ENCODE measurements around the gene PKP4. TPM values are rescaled to one million over a fixed set of nuclear protein-coding genes. Genes with fewer than 3 reads are reported as not detected.

Gene PKP4
- total RNA-seq, 2 donors from 2014 or later: 43.7 to 67.3 TPM

GRCh38 chr2:158557752-158558151, 101.0 kb downstream of the PKP4 start:
- Histone ChIP-seq H3K27ac (no peak overlapping the region), H3K27me3 (no peaks in the 10 kb centered on the region), H3K9me3 (no peaks in the 10 kb centered on the region), H3K36me3 (no peaks in the 10 kb centered on the region), H3K9ac (ENCODE audit: low read depth in 2 of 2, low read length in 2 of 2) (no peak overlapping the region), H3K4me1 (no peaks in the 10 kb centered on the region), H3K4me3 (no peak overlapping the region)
- no peak for TF ChIP-seq CTCF (IDR thresholded peaks at IDR 0.05)
- intact Hi-C loops (cut with DNase I): no loop called here
- DNase-seq: no peak

GRCh38 chr2:158559252-158559651, 102.5 kb downstream of the PKP4 start:
- no peak overlapping the region for H3K27ac ChIP-seq

GRCh38 chr2:158560259-158560658, 103.5 kb downstream of the PKP4 start:
- H3K4me1 ChIP-seq: no peaks in the 10 kb centered on the region
- DNase-seq: no peak
- H3K9ac ChIP-seq (ENCODE audit: low read depth in 2 of 2, low read length in 2 of 2): no peak overlapping the region
- intact Hi-C loops (cut with DNase I): no loop called here
- no peaks in the 10 kb centered on the region for H3K9me3 ChIP-seq
- no peak for TF ChIP-seq CTCF (IDR thresholded peaks at IDR 0.05)
- H3K27ac ChIP-seq: no peak overlapping the region
- no peak overlapping the region for H3K4me3 ChIP-seq
- no peaks in the 10 kb centered on the region for H3K36me3 ChIP-seq
- H3K27me3 ChIP-seq: no peaks in the 10 kb centered on the region

More at GRCh38 chr2:158559252-158559651, 102.5 kb downstream of the PKP4 start:
- no peak for DNase-seq
- Histone ChIP-seq H3K4me1 (no peaks in the 10 kb centered on the region), H3K4me3 (no peak overlapping the region), H3K36me3 (no peaks in the 10 kb centered on the region), H3K27me3 (no peaks in the 10 kb centered on the region), H3K9ac (ENCODE audit: low read depth in 2 of 2, low read length in 2 of 2) (no peak overlapping the region), H3K9me3 (no peaks in the 10 kb centered on the region)
- no peak for TF ChIP-seq CTCF (IDR thresholded peaks at IDR 0.05)
- intact Hi-C loops (cut with DNase I): no loop called here

GRCh38 chr2:158561054-158561453, 104.3 kb downstream of the PKP4 start:
- Histone ChIP-seq H3K9ac (ENCODE audit: low read depth in 2 of 2, low read length in 2 of 2) (no peak overlapping the region), H3K4me3 (no peak overlapping the region), H3K27ac (no peak overlapping the region), H3K36me3 (no peaks in the 10 kb centered on the region), H3K9me3 (no peaks in the 10 kb centered on the region), H3K27me3 (no peaks in the 10 kb centered on the region), H3K4me1 (no peaks in the 10 kb centered on the region)
- intact Hi-C loops (cut with DNase I): no loop called here
- TF ChIP-seq CTCF (IDR thresholded peaks at IDR 0.05): no peak
- no peak for DNase-seq

GRCh38 chr2:158567208-158567607, 110.5 kb downstream of the PKP4 start:
- DNase-seq: no peak
- Histone ChIP-seq H3K36me3 (no peaks in the 10 kb centered on the region), H3K9me3 (no peaks in the 10 kb centered on the region), H3K27ac (no peak overlapping the region), H3K4me3 (no peak overlapping the region), H3K27me3 (no peaks in the 10 kb centered on the region), H3K9ac (ENCODE audit: low read depth in 2 of 2, low read length in 2 of 2) (no peak overlapping the region), H3K4me1 (no peaks in the 10 kb centered on the region)
- no peak for TF ChIP-seq CTCF (IDR thresholded peaks at IDR 0.05)
- intact Hi-C loops (cut with DNase I): no loop called here

- no peak for DNase-seq
- intact Hi-C loops (cut with DNase I): no loop called here
- no peaks in the 10 kb centered on the region for H3K9me3 ChIP-seq
- no peak for TF ChIP-seq CTCF (IDR thresholded peaks at IDR 0.05)
- H3K4me1 ChIP-seq: no peaks in the 10 kb centered on the region
- no peaks in the 10 kb centered on the region for H3K27me3 ChIP-seq
- H3K36me3 ChIP-seq: no peaks in the 10 kb centered on the region
- H3K27ac ChIP-seq: no peak overlapping the region
- no peak overlapping the region for H3K9ac ChIP-seq (ENCODE audit: low read depth in 2 of 2, low read length in 2 of 2)
- no peak overlapping the region for H3K4me3 ChIP-seq
These were observed 112.5 kb downstream of the PKP4 start for GRCh38 chr2:158569284-158569683.

Measured in colonic mucosa (tissue), 4 donors.